HCT116 (cell line): ENCODE results near the gene HCN2.

Experiments
- CTCF ChIP-seq, 3 experiments: fragments of 200-600 bp in 1 of 3; sonication (generic) in 1 of 3; IDR thresholded peaks in 2 of 3; conservative IDR thresholded peaks in 1 of 3; 2 replicates each; pipeline ENCODE4 v1.5.1; 2012 to 2017; ENCODE audit warnings: low read depth in 2 of 3, low read length in 2 of 3, antibody characterized with exemption in 1 of 3, borderline replicate concordance in 1 of 3, control low read depth in 1 of 3, mild to moderate bottlenecking in 1 of 3, mixed read lengths in 1 of 3, mixed run types in 1 of 3, moderate library complexity in 1 of 3; ENCODE audit not compliant: insufficient read depth in 1 of 3
- EGR1 ChIP-seq: IDR thresholded peaks from 2 replicates; pipeline ENCODE4 v1.6.1; 2012; ENCODE audit warnings: low read depth
- EZH2 ChIP-seq: fragments of 200-600 bp; sonication (generic); IDR thresholded peaks from 2 replicates; pipeline ENCODE4 v1.6.1; 2017; ENCODE audit warnings: antibody characterized with exemption, mixed run types
- POLR2A ChIP-seq: IDR thresholded peaks from 2 replicates; pipeline ENCODE4 v1.7.0; 2011; ENCODE audit warnings: borderline replicate concordance; ENCODE audit not compliant: insufficient read depth, insufficient read length; ENCODE audit errors: extremely low read depth
- POLR2AphosphoS5 ChIP-seq: IDR thresholded peaks from 2 replicates; pipeline ENCODE4 v1.6.1; 2011; ENCODE audit warnings: mild to moderate bottlenecking, low read depth, low read length, moderate library complexity
- YY1 ChIP-seq: IDR thresholded peaks from 2 replicates; pipeline ENCODE4 v1.6.1; 2011; ENCODE audit warnings: low read length, low read depth, moderate library complexity, mild to moderate bottlenecking; ENCODE audit not compliant: insufficient replicate concordance; ENCODE audit errors: extremely low read depth

GRCh38 chr19:660793-661426 is 71.2 kb downstream of the HCN2 start:
- no peak for TF ChIP-seq YY1
- TF ChIP-seq EZH2 = no peak
- no peak for TF ChIP-seq EGR1
- no peak for TF ChIP-seq CTCF (IDR thresholded peaks at IDR 0.05 in 2 of 3, conservative IDR thresholded peaks at IDR 0.05 in 1 of 3; ENCODE audit: borderline replicate concordance in 1 of 3, insufficient read depth in 1 of 3, low read depth in 2 of 3, low read length in 2 of 3)
- TF ChIP-seq POLR2AphosphoS5 = no peak
- TF ChIP-seq POLR2A = no peak
